Neural cell (in vitro differentiated cells): ENCODE results near the gene TSKU. TPM values are rescaled to one million over a fixed set of nuclear protein-coding genes. Genes with fewer than 3 reads are reported as not detected.
"Not testable (repeated sequence)": the region's sequence is repeated elsewhere in the genome, so short reads cannot be mapped to it uniquely, and the experiment has no call there.

Source experiments
- H2AFZ ChIP-seq: fragments of 200-600, 300-800 bp; sonication (generic), shearing (Covaris generic); 2 replicates; pipeline ENCODE4 v1.6.0; 2014; ENCODE audit warnings: low read depth, mild to moderate bottlenecking, antibody characterized with exemption, low read length, moderate library complexity
- H3F3A ChIP-seq: fragments of 200-600 bp; shearing (Covaris generic); 2 replicates; pipeline ENCODE4 v1.6.1; 2016; ENCODE audit warnings: mild to moderate bottlenecking, moderate library complexity, mixed read lengths, antibody characterized with exemption, low read length; ENCODE audit not compliant: insufficient read depth, poor library complexity, severe bottlenecking
- H3K27ac ChIP-seq: fragments of 200-600, 300-800 bp; sonication (generic), shearing (Covaris generic); 2 replicates; pipeline ENCODE4 v1.5.1; 2014; ENCODE audit warnings: mild to moderate bottlenecking, low read length, moderate library complexity
- H3K27me3 ChIP-seq: fragments of 300-800, 200-600 bp; sonication (generic), shearing (Covaris generic); 2 replicates; pipeline ENCODE4 v1.6.0; 2014; ENCODE audit warnings: mild to moderate bottlenecking, low read depth, low read length, moderate library complexity; ENCODE audit not compliant: insufficient read depth
- H3K36me3 ChIP-seq: fragments of 300-800, 200-600 bp; sonication (generic), shearing (Covaris generic); 2 replicates; pipeline ENCODE4 v1.5.1; 2014; ENCODE audit warnings: mild to moderate bottlenecking, antibody characterized with exemption, low read length, moderate library complexity; ENCODE audit not compliant: insufficient read depth
- H3K4me2 ChIP-seq: fragments of 300-800, 200-600 bp; sonication (generic), shearing (Covaris generic); 2 replicates; pipeline ENCODE4 v1.6.0; 2014; ENCODE audit warnings: mild to moderate bottlenecking, low read length
- H3K4me3 ChIP-seq: fragments of 300-800, 200-600 bp; sonication (generic), shearing (Covaris generic); 2 replicates; pipeline ENCODE4 v1.5.1; 2014; ENCODE audit warnings: mild to moderate bottlenecking, low read length, moderate library complexity
- H3K79me2 ChIP-seq: fragments of 200-600 bp; shearing (Covaris generic); replicated peaks from 2 replicates; pipeline ENCODE4 v1.6.0; 2014; ENCODE audit warnings: mild to moderate bottlenecking, low read length, moderate library complexity; ENCODE audit not compliant: insufficient read depth
- H3K9ac ChIP-seq: fragments of 300-800, 200-600 bp; sonication (generic), shearing (Covaris generic); 2 replicates; pipeline ENCODE4 v1.6.1; 2016; ENCODE audit warnings: mild to moderate bottlenecking, low read length, mixed read lengths
- H3K9me2 ChIP-seq: fragments of 200-600 bp; shearing (Covaris generic); 2 replicates; pipeline ENCODE4 v1.6.1; 2016; ENCODE audit warnings: mild to moderate bottlenecking, low read length, mixed read lengths; ENCODE audit not compliant: insufficient read depth
- H3K9me3 ChIP-seq: fragments of 200-600, 300-800 bp; sonication (generic), shearing (Covaris generic); 2 replicates; pipeline ENCODE4 v1.6.1; 2016; ENCODE audit warnings: mild to moderate bottlenecking, mixed run types, low read length, moderate library complexity, mixed read lengths
- H4K20me1 ChIP-seq: fragments of 200-600 bp; shearing (Covaris generic); 2 replicates; pipeline ENCODE4 v1.6.1; 2016; ENCODE audit warnings: mild to moderate bottlenecking, mixed run types; ENCODE audit not compliant: insufficient read depth
- EP300 ChIP-seq: fragments of 450-650 bp; conservative IDR thresholded peaks from 2 replicates; pipeline ENCODE4 v1.6.1; 2014; ENCODE audit warnings: antibody characterized with exemption, mild to moderate bottlenecking, moderate library complexity; ENCODE audit not compliant: poor library complexity, severe bottlenecking
- EZH2 ChIP-seq: fragments of 200-600, 300-800 bp; shearing (Covaris generic), sonication (generic); IDR thresholded peaks from 2 replicates; pipeline ENCODE4 v1.6.1; 2014; ENCODE audit warnings: antibody characterized with exemption, low read length, borderline replicate concordance, mild to moderate bottlenecking; ENCODE audit not compliant: insufficient read depth, poor library complexity, severe bottlenecking
- MXI1 ChIP-seq: fragments of 450-650 bp; conservative IDR thresholded peaks from 2 replicates; pipeline ENCODE4 v1.6.1; 2014; ENCODE audit warnings: antibody characterized with exemption, mild to moderate bottlenecking; ENCODE audit not compliant: poor library complexity, severe bottlenecking
- POLR2AphosphoS5 ChIP-seq: IDR thresholded peaks from 2 replicates; pipeline ENCODE4 v1.6.1; 2012
- RAD21 ChIP-seq: fragments of 450-650 bp; conservative IDR thresholded peaks from 2 replicates; pipeline ENCODE4 v1.6.1; 2014; ENCODE audit warnings: antibody characterized with exemption, mild to moderate bottlenecking, moderate library complexity
- SMC3 ChIP-seq: fragments of 450-650 bp; conservative IDR thresholded peaks from 2 replicates; pipeline ENCODE4 v1.6.1; 2014; ENCODE audit warnings: antibody characterized with exemption, mild to moderate bottlenecking, moderate library complexity; ENCODE audit not compliant: poor library complexity
- TAF1 ChIP-seq: IDR thresholded peaks from 2 replicates; pipeline ENCODE4 v1.6.1; 2012; ENCODE audit warnings: low read depth
- polyA plus RNA-seq: library from polyadenylated mRNA; depleted of rRNA; stranded (reverse); fragments of >200 nt; gene quantifications from 2 replicates; pipeline ENCODE4 v1.2.3, GENCODE V29; 2014
- TF ChIP-seq, protein P1 (sequence below): IDR thresholded peaks from 2 replicates; pipeline ENCODE4 v1.6.1; 2012; ENCODE audit warnings: borderline replicate concordance
- TF ChIP-seq, protein P2 (sequence below): fragments of 450-650 bp; IDR thresholded peaks from 2 replicates; pipeline ENCODE4 v1.5.1; 2014; ENCODE audit warnings: antibody characterized with exemption, mild to moderate bottlenecking, moderate library complexity; ENCODE audit not compliant: poor library complexity, severe bottlenecking

Gene TSKU
- polyA plus RNA-seq, 1 donor from 2014 or later: 3.5 TPM

DNA sequence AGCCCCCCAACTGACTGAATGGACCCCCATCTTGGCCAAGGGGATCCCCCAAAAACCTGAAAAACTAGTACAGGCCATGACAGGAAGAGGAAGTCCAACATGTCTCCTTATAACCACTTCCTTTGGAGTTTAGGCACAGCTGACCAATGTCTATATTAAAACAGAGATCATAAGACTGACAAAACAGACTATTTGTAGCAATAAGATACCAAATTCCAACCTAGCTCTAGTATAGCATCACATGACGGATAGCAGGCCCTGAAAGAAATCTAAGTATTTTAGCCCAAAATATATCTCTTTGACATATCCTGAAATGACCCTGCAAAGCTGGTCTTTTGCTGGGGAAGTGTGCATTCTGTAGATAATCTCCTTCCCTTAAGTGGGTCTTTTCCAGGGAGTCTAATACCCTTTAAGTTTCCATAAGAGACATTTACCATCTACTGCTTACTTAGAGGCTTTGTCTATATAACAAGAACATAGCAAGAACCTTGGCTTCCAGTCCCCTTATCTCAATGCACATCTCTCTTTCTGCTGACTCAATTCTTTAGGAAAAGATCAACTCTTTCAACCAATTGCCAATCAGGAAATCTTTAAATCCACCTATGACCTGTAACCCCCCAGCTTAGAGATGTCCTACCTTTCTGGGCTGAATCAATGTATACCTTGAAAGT, 42.7 kb downstream of the TSKU start:
- no peaks in the 10 kb centered on the region for H3K36me3 ChIP-seq
- no peaks in the 10 kb centered on the region for H3K27me3 ChIP-seq
- TF ChIP-seq TAF1 (no peak), POLR2AphosphoS5 (no peak), RAD21 (no peak), EZH2 (no peak), SMC3 (no peak), EP300 (no peak), MXI1 (no peak)
- TF ChIP-seq, protein P1, sequence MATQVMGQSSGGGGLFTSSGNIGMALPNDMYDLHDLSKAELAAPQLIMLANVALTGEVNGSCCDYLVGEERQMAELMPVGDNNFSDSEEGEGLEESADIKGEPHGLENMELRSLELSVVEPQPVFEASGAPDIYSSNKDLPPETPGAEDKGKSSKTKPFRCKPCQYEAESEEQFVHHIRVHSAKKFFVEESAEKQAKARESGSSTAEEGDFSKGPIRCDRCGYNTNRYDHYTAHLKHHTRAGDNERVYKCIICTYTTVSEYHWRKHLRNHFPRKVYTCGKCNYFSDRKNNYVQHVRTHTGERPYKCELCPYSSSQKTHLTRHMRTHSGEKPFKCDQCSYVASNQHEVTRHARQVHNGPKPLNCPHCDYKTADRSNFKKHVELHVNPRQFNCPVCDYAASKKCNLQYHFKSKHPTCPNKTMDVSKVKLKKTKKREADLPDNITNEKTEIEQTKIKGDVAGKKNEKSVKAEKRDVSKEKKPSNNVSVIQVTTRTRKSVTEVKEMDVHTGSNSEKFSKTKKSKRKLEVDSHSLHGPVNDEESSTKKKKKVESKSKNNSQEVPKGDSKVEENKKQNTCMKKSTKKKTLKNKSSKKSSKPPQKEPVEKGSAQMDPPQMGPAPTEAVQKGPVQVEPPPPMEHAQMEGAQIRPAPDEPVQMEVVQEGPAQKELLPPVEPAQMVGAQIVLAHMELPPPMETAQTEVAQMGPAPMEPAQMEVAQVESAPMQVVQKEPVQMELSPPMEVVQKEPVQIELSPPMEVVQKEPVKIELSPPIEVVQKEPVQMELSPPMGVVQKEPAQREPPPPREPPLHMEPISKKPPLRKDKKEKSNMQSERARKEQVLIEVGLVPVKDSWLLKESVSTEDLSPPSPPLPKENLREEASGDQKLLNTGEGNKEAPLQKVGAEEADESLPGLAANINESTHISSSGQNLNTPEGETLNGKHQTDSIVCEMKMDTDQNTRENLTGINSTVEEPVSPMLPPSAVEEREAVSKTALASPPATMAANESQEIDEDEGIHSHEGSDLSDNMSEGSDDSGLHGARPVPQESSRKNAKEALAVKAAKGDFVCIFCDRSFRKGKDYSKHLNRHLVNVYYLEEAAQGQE: no peak
- TF ChIP-seq, protein P2, sequence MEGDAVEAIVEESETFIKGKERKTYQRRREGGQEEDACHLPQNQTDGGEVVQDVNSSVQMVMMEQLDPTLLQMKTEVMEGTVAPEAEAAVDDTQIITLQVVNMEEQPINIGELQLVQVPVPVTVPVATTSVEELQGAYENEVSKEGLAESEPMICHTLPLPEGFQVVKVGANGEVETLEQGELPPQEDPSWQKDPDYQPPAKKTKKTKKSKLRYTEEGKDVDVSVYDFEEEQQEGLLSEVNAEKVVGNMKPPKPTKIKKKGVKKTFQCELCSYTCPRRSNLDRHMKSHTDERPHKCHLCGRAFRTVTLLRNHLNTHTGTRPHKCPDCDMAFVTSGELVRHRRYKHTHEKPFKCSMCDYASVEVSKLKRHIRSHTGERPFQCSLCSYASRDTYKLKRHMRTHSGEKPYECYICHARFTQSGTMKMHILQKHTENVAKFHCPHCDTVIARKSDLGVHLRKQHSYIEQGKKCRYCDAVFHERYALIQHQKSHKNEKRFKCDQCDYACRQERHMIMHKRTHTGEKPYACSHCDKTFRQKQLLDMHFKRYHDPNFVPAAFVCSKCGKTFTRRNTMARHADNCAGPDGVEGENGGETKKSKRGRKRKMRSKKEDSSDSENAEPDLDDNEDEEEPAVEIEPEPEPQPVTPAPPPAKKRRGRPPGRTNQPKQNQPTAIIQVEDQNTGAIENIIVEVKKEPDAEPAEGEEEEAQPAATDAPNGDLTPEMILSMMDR: no peak
- no peaks in the 10 kb centered on the region for H3K9me2 ChIP-seq
- H3K27ac ChIP-seq: no peak overlapping the region
- no peaks in the 10 kb centered on the region for H3K9me3 ChIP-seq
- no peak overlapping the region for H3K4me2 ChIP-seq
- H4K20me1 ChIP-seq: no peaks in the 10 kb centered on the region
- no peak overlapping the region for H2AFZ ChIP-seq
- no peaks in the 10 kb centered on the region for H3F3A ChIP-seq
- H3K79me2 ChIP-seq: no peaks in the 10 kb centered on the region
- no peak overlapping the region for H3K9ac ChIP-seq
- H3K4me3 ChIP-seq: no peak overlapping the region

DNA sequence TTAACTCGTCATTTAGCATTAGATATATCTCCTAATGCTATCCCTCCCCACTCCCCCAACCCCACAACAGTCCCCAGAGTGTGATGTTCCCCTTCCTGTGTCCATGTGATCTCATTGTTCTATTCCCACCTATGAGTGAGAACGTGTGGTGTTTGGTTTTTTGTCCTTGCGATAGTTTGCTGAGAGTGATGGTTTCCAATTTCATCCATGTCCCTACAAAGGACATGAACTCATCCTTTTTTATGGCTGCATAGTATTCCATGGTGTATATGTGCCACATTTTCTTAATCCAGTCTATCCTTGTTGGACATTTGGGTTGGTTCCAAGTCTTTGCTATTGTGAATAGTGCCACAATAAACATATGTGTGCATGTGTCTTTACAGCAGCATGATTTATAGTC, 43.4 kb downstream of the TSKU start:
- H3F3A ChIP-seq, H3K9ac ChIP-seq, H3K4me2 ChIP-seq, H3K9me3 ChIP-seq, H3K27me3 ChIP-seq, H2AFZ ChIP-seq, H3K36me3 ChIP-seq, H3K27ac ChIP-seq, H4K20me1 ChIP-seq, H3K79me2 ChIP-seq, H3K4me3 ChIP-seq, H3K9me2 ChIP-seq: not testable (repeated sequence)

DNA sequence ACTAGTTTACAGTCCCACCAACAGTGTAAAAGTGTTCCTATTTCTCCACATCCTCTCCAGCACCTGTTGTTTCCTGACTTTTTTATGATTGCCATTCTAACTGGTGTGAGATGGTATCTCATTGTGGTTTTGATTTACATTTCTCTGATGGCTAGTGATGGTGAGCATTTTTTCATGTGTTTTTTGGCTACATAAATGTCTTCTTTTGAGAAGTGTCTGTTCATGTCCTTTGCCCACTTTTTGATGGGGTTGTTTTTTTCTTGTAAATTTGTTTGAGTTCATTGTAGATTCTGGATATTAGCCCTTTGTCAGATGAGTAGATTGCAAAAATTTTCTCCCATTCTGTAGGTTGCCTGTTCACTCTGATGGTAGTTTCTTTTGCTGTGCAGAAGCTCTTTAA, 43.8 kb downstream of the TSKU start:
- H3K79me2 ChIP-seq, H3K27me3 ChIP-seq, H4K20me1 ChIP-seq, H3K9me3 ChIP-seq, H3F3A ChIP-seq, H3K9ac ChIP-seq, H3K4me2 ChIP-seq, H3K9me2 ChIP-seq, H3K4me3 ChIP-seq, H3K27ac ChIP-seq, H3K36me3 ChIP-seq, H2AFZ ChIP-seq: not testable (repeated sequence)
